HG03196 (cell line): ENCODE results near the gene SGCD.

Experiments used
- ATAC-seq: cut with Tn5 transposase; IDR thresholded peaks from one replicate; pipeline ENCODE4 v1.9.1; 2021; ENCODE audit not compliant: unreplicated experiment

The SGCD gene

GRCh38 chr5:156755421-156756087, 428.6 kb downstream of the SGCD start:
- no peak for ATAC-seq

- ATAC-seq: no peak
These were observed 431.2 kb downstream of the SGCD start for GRCh38 chr5:156758011-156758791.

- no peak for ATAC-seq
These were observed 432.2 kb downstream of the SGCD start for GRCh38 chr5:156759156-156759555.

GRCh38 chr5:156762771-156763170, 435.8 kb downstream of the SGCD start:
- no peak for ATAC-seq

- ATAC-seq: no peak
These were observed 437.4 kb downstream of the SGCD start for GRCh38 chr5:156764176-156764971.

GRCh38 chr5:156774273-156774672, 447.3 kb downstream of the SGCD start:
- ATAC-seq: no peak

- ATAC-seq: no peak
These were observed 451.3 kb downstream of the SGCD start for GRCh38 chr5:156778139-156778706.

- ATAC-seq: no peak
These were observed 451.8 kb downstream of the SGCD start for GRCh38 chr5:156778752-156779151.

GRCh38 chr5:156779436-156779835, 452.5 kb downstream of the SGCD start:
- no peak for ATAC-seq

- no peak for ATAC-seq
These were observed 456.1 kb downstream of the SGCD start for GRCh38 chr5:156783092-156783491.

GRCh38 chr5:156794687-156795086, 467.7 kb downstream of the SGCD start:
- no peak for ATAC-seq

GRCh38 chr5:156798201-156798600, 471.2 kb downstream of the SGCD start:
- no peak for ATAC-seq

GRCh38 chr5:156799171-156799570, 472.2 kb downstream of the SGCD start:
- ATAC-seq: no peak

GRCh38 chr5:156800929-156801328, 474.0 kb downstream of the SGCD start:
- no peak for ATAC-seq

GRCh38 chr5:156802501-156802900, 475.5 kb downstream of the SGCD start:
- no peak for ATAC-seq

- no peak for ATAC-seq
These were observed 476.4 kb downstream of the SGCD start for GRCh38 chr5:156803404-156803803.

GRCh38 chr5:156812959-156813358, 486.0 kb downstream of the SGCD start:
- no peak for ATAC-seq

- ATAC-seq: peak; percentile 58
These were observed 489.1 kb downstream of the SGCD start for GRCh38 chr5:156815988-156816599.
